ENCODE results near the gene NR1D2. TPM values are rescaled to one million over a fixed set of nuclear protein-coding genes. Genes with fewer than 3 reads are reported as not detected.

NR1D2 gene
- total RNA-seq, 2 experiments from 2014 or later = 5.0 to 5.7 TPM

GRCh38 chr3:23934253-23934652 is 10.8 kb upstream of the NR1D2 start:
- intact Hi-C loops (cut with micrococcal nuclease; ENCODE audit: unreplicated experiment) = no loop called here
- Histone ChIP-seq H3K4me1 (ENCODE audit: insufficient read depth, low read length, poor library complexity, severe bottlenecking) (peaks cover 6% of the 10 kb centered on the region), H3K4me3 (ENCODE audit: low read depth, low read length, poor library complexity, severe bottlenecking) (no peak overlapping the region), H4K20me1 (ENCODE audit: insufficient read depth, low read length) (no peaks in the 10 kb centered on the region), H2AFZ (ENCODE audit: low read length) (no peak overlapping the region), H3K9me3 (ENCODE audit: low read length) (no peaks in the 10 kb centered on the region), H3K27ac (ENCODE audit: low read depth, low read length, poor library complexity, severe bottlenecking) (no peak overlapping the region), H3K79me2 (ENCODE audit: insufficient read depth, low read depth, low read length) (no peaks in the 10 kb centered on the region), H3K4me2 (ENCODE audit: low read length) (no peak overlapping the region), H3K9me2 (ENCODE audit: insufficient read depth, low read length) (no peaks in the 10 kb centered on the region), H3K36me3 (ENCODE audit: insufficient read depth, low read length) (no peaks in the 10 kb centered on the region)
- BruUV-seq (replicated peaks) = no TSS peak
- no peak for TF ChIP-seq CTCF (conservative IDR thresholded peaks at IDR 0.05; ENCODE audit: low read length)
- no peak for TF ChIP-seq EZH2phosphoT487 (IDR thresholded peaks at IDR 0.05; ENCODE audit: borderline replicate concordance, low read depth, low read length)
- no peak for DNase-seq (ENCODE audit: low spot score)
- ChIA-PET POLR2A (interaction anchor here (1.0 to 2.2 kb wide), 3 partner anchors 10 to 16 kb away, joined by 3 to 5 read pairs (median 4); no protein-coding TSS in a partner anchor), CTCF (ENCODE audit: unreplicated experiment) (no interaction called here)

- TF ChIP-seq CTCF (conservative IDR thresholded peaks at IDR 0.05; ENCODE audit: low read length) (no peak), EZH2phosphoT487 (IDR thresholded peaks at IDR 0.05; ENCODE audit: borderline replicate concordance, low read depth, low read length) (no peak)
- no peaks in the 10 kb centered on the region for H3K9me3 ChIP-seq (ENCODE audit: low read length)
- H4K20me1 ChIP-seq (ENCODE audit: insufficient read depth, low read length) = no peaks in the 10 kb centered on the region
- no peaks in the 10 kb centered on the region for H3K79me2 ChIP-seq (ENCODE audit: insufficient read depth, low read depth, low read length)
- H3K4me2 ChIP-seq (ENCODE audit: low read length) = no peak overlapping the region
- intact Hi-C loops (cut with micrococcal nuclease; ENCODE audit: unreplicated experiment) = no loop called here
- ChIA-PET CTCF (ENCODE audit: unreplicated experiment) (no interaction called here), POLR2A (interaction anchor here (0.7 kb wide), 3 partner anchors 79 to 623 kb away, joined by 3 to 4 read pairs (median 4); no protein-coding TSS in a partner anchor)
- no peaks in the 10 kb centered on the region for H3K4me1 ChIP-seq (ENCODE audit: insufficient read depth, low read length, poor library complexity, severe bottlenecking)
- BruUV-seq (replicated peaks) = no TSS peak
- H2AFZ ChIP-seq (ENCODE audit: low read length) = no peak overlapping the region
- H3K4me3 ChIP-seq (ENCODE audit: low read depth, low read length, poor library complexity, severe bottlenecking) = no peak overlapping the region
- H3K36me3 ChIP-seq (ENCODE audit: insufficient read depth, low read length) = no peaks in the 10 kb centered on the region
- no peaks in the 10 kb centered on the region for H3K9me2 ChIP-seq (ENCODE audit: insufficient read depth, low read length)
- no peak for DNase-seq (ENCODE audit: low spot score)
- no peak overlapping the region for H3K27ac ChIP-seq (ENCODE audit: low read depth, low read length, poor library complexity, severe bottlenecking)
These were observed 7.8 kb upstream of the NR1D2 start for GRCh38 chr3:23937296-23937695.

GRCh38 chr3:23938688-23939087 is 6.4 kb upstream of the NR1D2 start:
- Histone ChIP-seq H2AFZ (ENCODE audit: low read length) (no peak overlapping the region), H3K4me1 (ENCODE audit: insufficient read depth, low read length, poor library complexity, severe bottlenecking) (peaks cover under 1% of the 10 kb centered on the region), H4K20me1 (ENCODE audit: insufficient read depth, low read length) (no peaks in the 10 kb centered on the region), H3K4me2 (ENCODE audit: low read length) (no peak overlapping the region), H3K36me3 (ENCODE audit: insufficient read depth, low read length) (no peaks in the 10 kb centered on the region), H3K27ac (ENCODE audit: low read depth, low read length, poor library complexity, severe bottlenecking) (no peak overlapping the region), H3K9me3 (ENCODE audit: low read length) (no peaks in the 10 kb centered on the region), H3K79me2 (ENCODE audit: insufficient read depth, low read depth, low read length) (no peaks in the 10 kb centered on the region), H3K4me3 (ENCODE audit: low read depth, low read length, poor library complexity, severe bottlenecking) (no peak overlapping the region), H3K9me2 (ENCODE audit: insufficient read depth, low read length) (no peaks in the 10 kb centered on the region)
- intact Hi-C loops (cut with micrococcal nuclease; ENCODE audit: unreplicated experiment) = no loop called here
- no peak for DNase-seq (ENCODE audit: low spot score)
- no TSS peak for BruUV-seq (replicated peaks)
- ChIA-PET POLR2A (interaction anchor here (0.6 to 1.1 kb wide), 5 partner anchors 14 to 514 kb away, joined by 3 to 6 read pairs (median 3); partner anchors contain the start of genes NKIRAS1 and RPL15), CTCF (ENCODE audit: unreplicated experiment) (interaction anchor here (0.6 kb wide), 1 partner anchor 47 kb away, joined by 4 read pairs; no protein-coding TSS in a partner anchor)
- no peak for TF ChIP-seq EZH2phosphoT487 (IDR thresholded peaks at IDR 0.05; ENCODE audit: borderline replicate concordance, low read depth, low read length)
- no peak for TF ChIP-seq CTCF (conservative IDR thresholded peaks at IDR 0.05; ENCODE audit: low read length)

Measured in OCI-LY7 (cell line).